Pancreas (tissue), 10 donors: ENCODE data around the gene MLLT10. TPM values are rescaled to one million over a fixed set of nuclear protein-coding genes. Genes with fewer than 3 reads are reported as not detected.

Experiments used
- ATAC-seq, 4 donors: fragments of 200-7000 bp; cut with Tn5 transposase; one replicate each; pipeline versions ENCODE4 v1.8.0 to v1.9.1; 2020; ENCODE audit warnings: mild to moderate bottlenecking in 4 of 4, moderate library complexity in 4 of 4
- DNase-seq, 6 donors: peaks; one replicate each; pipeline ENCODE4 v3.0.0-alpha.2; 2020
- FAIRE-seq: peaks from 2 replicates; lab custom pipeline; 2012; peaks lifted over from hg19 to GRCh38; lab: Jason Lieb, UNC
- H3K27ac ChIP-seq, 4 donors: fragments of 200-600 bp; sonication (generic); 1 replicate in 3 of 4; 2 replicates in 1 of 4; pipeline versions ENCODE4 v1.5.0 to v1.8.0; 2020
- H3K27me3 ChIP-seq, 4 donors: fragments of 200-600 bp; one replicate each; pipeline ENCODE4 v1.8.0; 2021
- H3K36me3 ChIP-seq, 3 donors: fragments of 200-600 bp; sonication (generic) in 1 of 3; one replicate each; pipeline versions ENCODE4 v1.5.0 to v1.8.0; 2020 to 2021
- H3K4me1 ChIP-seq, 3 donors: fragments of 200-600 bp; one replicate each; pipeline ENCODE4 v1.8.0; 2021
- H3K4me3 ChIP-seq, 4 donors: fragments of 200-600 bp; sonication (generic) in 2 of 4; one replicate each; pipeline versions ENCODE4 v1.5.0 to v1.8.0; 2020 to 2021
- H3K9me3 ChIP-seq, 4 donors: fragments of 200-600 bp; one replicate each; pipeline ENCODE4 v1.8.0; 2021
- WGBS, 2 donors: extraction: QIAGEN DNeasy Blood & Tissue Kit; methylation state at CpG; one replicate each; pipeline ENCODE4 v1.1.7; 2013; 5-methylcytosine and 5-hydroxymethylcytosine counted together
- intact Hi-C, 3 donors: fragments of 100-400 bp; cut with DNase I; formaldehyde crosslinking; loops; one replicate each; pipeline versions ENCODE4 v1.11.1 to v1.14.2; 2022
- polyA plus RNA-seq, 2 donors: library from polyadenylated mRNA; stranded (reverse); fragments of 200-250 nt; gene quantifications; one replicate each; pipeline ENCODE4 v1.2.3, GENCODE V29; 2013
- total RNA-seq, 6 donors: library from RNA; stranded (reverse); fragmentation: NEBNext Ultra II Directional in 4 of 6; extraction: Animal tissue kit (Norgen Biotek cat#: 25700) in 4 of 6; gene quantifications; one replicate each; pipeline versions ENCODE4 v1.2.1 to v1.2.4, GENCODE V29; 2021 to 2023
- TF ChIP-seq, protein P1 (sequence below), 4 donors: fragments of 200-600 bp; sonication (generic) in 3 of 4; IDR thresholded peaks; one replicate each; pipeline versions ENCODE4 v1.5.0 to v1.8.0; 2021; ENCODE audit warnings: antibody characterized with exemption in 4 of 4
- donor health status: healthy with polysubstance abuse.
- donor health status: DM: no; HTN: no; CAD: no; lungs with moderate emphysema.
- donor health status: DM: no; HTN: no; CAD: no.
- donor health status: control.
- donor health status: control.
- donor health status: Bipolar disorder and iron deficiency.
- donor health status: DM: yes; HTN: yes; CAD: no.
- donor health status: DM: no; HTN: no; CAD: no.
- donor health status: DM: no; HTN: no; CAD: no.
- donor health status: DM: yes; HTN: yes; CAD: no.

The MLLT10 gene
- total and polyA plus RNA-seq, 8 donors = 10.7 to 25.1 (median 15.0) TPM

DNA sequence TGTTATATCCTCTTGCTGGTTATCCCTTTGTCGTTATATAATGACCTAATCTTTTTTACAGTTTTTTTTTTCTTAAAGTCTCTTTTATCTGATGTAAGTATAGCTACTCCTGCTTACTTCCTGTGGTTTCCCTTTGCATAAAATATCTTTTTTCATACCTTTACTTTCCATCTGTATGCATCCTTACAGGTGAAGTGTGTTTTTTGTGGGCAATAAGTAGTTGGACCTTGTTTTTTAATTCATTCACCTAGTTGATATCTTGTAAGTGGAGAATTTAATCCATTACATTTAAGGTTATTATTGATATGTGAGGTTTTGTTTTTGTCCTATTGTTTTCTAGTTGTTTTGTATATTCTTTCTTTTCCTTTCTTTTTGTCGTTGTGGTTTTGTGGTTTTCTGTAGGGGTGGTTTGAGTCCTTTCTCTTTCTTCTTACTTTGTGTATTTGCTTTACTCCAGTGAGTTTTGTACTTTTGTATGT lies 168.6 kb downstream of the MLLT10 start:
- Histone ChIP-seq H3K9me3 (no peaks in the 10 kb centered on the region), H3K27me3 (no peaks in the 10 kb centered on the region), H3K36me3 (no peaks in the 10 kb centered on the region), H3K4me1 (no peaks in the 10 kb centered on the region), H3K27ac (no peak overlapping the region), H3K4me3 (no peak overlapping the region)
- DNase-seq = no peak
- TF ChIP-seq, protein P1, sequence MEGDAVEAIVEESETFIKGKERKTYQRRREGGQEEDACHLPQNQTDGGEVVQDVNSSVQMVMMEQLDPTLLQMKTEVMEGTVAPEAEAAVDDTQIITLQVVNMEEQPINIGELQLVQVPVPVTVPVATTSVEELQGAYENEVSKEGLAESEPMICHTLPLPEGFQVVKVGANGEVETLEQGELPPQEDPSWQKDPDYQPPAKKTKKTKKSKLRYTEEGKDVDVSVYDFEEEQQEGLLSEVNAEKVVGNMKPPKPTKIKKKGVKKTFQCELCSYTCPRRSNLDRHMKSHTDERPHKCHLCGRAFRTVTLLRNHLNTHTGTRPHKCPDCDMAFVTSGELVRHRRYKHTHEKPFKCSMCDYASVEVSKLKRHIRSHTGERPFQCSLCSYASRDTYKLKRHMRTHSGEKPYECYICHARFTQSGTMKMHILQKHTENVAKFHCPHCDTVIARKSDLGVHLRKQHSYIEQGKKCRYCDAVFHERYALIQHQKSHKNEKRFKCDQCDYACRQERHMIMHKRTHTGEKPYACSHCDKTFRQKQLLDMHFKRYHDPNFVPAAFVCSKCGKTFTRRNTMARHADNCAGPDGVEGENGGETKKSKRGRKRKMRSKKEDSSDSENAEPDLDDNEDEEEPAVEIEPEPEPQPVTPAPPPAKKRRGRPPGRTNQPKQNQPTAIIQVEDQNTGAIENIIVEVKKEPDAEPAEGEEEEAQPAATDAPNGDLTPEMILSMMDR (IDR thresholded peaks at IDR 0.05) = no peak
- WGBS, 2 donors = 79 to 90% methylated on average over 2 of the region's 2 CpGs
- ATAC-seq = no peak
- FAIRE-seq = no peak
- intact Hi-C loops = no loop called here

DNA sequence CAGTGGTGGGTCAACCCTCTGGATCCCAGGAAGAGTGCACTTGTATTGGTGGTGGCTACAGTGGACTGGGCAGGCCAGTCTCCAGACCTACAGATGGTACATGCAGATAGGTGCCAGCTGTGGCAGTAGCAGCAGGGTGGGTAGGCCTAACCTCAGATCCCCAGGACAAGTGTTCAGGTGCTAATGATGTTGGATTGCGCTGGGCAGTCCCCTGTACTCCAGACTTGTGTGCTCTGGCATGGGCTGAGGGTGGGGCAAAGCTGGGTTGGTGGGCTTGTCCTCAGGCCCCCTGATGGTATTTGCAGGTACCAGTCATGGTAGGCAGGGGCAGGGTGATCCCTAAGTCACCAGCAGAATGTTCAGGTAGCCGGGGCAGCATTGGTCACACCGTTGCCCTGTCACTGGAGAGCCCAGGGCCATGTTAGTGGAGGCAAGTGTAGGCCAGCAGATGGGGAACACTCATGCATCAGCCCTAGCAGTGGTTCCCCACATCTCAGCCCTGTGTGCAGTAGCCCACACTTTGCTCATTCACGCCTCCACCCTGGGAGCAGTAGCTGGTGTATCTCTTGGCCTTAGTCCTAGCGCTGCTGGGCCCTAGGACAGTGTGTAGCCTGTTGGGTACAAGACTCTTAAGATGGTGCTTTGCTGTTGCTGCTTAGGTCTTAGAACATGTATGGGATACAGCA lies 171.3 kb downstream of the MLLT10 start:
- intact Hi-C loops = no loop called here
- Histone ChIP-seq H3K4me3 (no peak overlapping the region), H3K4me1 (no peaks in the 10 kb centered on the region), H3K27ac (no peak overlapping the region), H3K27me3 (no peaks in the 10 kb centered on the region), H3K9me3 (no peaks in the 10 kb centered on the region), H3K36me3 (no peaks in the 10 kb centered on the region)
- 97 to 100% methylated on average over 5 of the region's 5 CpGs for WGBS, 2 donors
- FAIRE-seq (no peak), ATAC-seq (peak in 1 of 4 donors; percentile 11), DNase-seq (no peak)
- TF ChIP-seq, protein P1 (IDR thresholded peaks at IDR 0.05) = no peak

DNA sequence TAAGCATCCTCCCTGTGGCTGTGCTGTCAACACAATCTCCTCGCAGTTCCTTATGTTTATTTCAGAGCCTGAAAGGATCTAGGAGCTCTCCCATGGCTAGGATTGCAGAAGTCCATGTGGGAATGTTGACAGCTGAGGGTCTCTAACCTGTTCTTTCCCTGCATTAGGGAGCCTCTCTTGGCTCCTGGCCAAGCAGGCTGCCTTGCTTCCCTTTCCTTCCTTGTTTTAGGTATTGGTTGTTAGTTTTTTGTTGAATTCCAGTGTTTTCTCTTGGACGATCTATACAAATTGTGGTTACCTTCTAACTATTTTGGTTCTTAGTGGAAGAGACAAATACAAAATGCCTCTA lies 171.8 kb downstream of the MLLT10 start:
- Histone ChIP-seq H3K27me3 (no peaks in the 10 kb centered on the region), H3K36me3 (no peaks in the 10 kb centered on the region), H3K9me3 (no peaks in the 10 kb centered on the region), H3K4me1 (no peaks in the 10 kb centered on the region), H3K4me3 (no peak overlapping the region), H3K27ac (no peak overlapping the region)
- intact Hi-C loops = no loop called here
- 92 to 100% methylated on average over 2 of the region's 2 CpGs for WGBS, 2 donors
- no peak for DNase-seq
- no peak for ATAC-seq
- TF ChIP-seq, protein P1 (IDR thresholded peaks at IDR 0.05) = no peak
- no peak for FAIRE-seq

DNA sequence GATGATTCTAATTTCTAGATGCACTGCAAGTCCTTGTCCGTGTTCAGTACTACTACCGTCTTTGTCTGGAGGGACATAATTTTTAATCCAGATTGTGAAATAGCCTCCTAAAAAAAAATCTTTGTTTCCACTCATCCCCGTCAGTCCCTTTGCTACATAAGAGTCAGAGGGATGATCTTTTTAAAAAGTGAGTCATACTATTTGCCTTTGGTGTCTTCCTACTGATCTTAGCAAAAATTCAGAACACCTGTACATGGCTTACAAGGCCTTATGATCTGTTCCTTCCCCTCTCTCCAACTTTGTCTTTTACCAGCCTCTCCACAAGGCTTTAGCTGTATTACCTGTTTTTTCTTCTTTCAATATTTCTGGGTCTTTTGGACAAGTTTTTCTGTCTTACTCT lies 173.5 kb downstream of the MLLT10 start:
- no peak for DNase-seq
- Histone ChIP-seq H3K9me3 (no peaks in the 10 kb centered on the region), H3K36me3 (no peaks in the 10 kb centered on the region), H3K4me1 (no peaks in the 10 kb centered on the region), H3K4me3 (no peak overlapping the region), H3K27ac (no peak overlapping the region), H3K27me3 (no peaks in the 10 kb centered on the region)
- no peak for ATAC-seq
- intact Hi-C loops = no loop called here
- WGBS, 2 donors = 97 to 98% methylated on average over 3 of the region's 3 CpGs
- no peak for FAIRE-seq
- TF ChIP-seq, protein P1 (IDR thresholded peaks at IDR 0.05) = no peak

DNA sequence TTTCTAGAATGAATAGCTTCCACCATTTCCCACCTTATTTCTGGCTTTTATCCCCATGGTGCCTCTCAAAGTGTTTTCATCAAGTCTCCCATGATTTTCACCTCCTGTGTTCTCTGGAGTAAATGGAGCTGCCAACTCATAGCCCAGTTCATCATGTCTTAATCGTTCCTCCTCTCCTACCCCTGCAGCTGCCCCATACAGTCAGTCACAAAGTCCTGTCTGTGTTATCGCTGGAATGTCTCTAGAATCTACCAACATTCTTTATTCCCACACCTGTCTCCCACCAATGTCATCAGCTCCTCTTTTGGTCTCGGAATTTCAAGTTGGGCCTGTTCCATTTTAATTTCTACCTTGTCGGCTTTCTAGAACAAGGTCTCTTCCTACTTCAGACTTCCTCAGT lies 178.9 kb downstream of the MLLT10 start:
- Histone ChIP-seq H3K27ac (no peak overlapping the region), H3K27me3 (no peaks in the 10 kb centered on the region), H3K4me3 (no peak overlapping the region), H3K36me3 (no peaks in the 10 kb centered on the region), H3K9me3 (no peaks in the 10 kb centered on the region), H3K4me1 (no peaks in the 10 kb centered on the region)
- WGBS, 2 donors = 88 to 89% methylated on average over 4 of the region's 4 CpGs
- no peak for ATAC-seq
- intact Hi-C loops = no loop called here
- no peak for FAIRE-seq
- TF ChIP-seq, protein P1 (IDR thresholded peaks at IDR 0.05) = no peak
- no peak for DNase-seq
